Right lobe of liver (tissue), 4 donors: ENCODE results near the gene HEMK1.

Source experiments
- POLR2A ChIP-seq: fragments of 450-650 bp; IDR thresholded peaks from one replicate; pipeline ENCODE4 v1.6.1; 2017; ENCODE audit warnings: antibody characterized with exemption, mild to moderate bottlenecking
- TF ChIP-seq, protein P1 (sequence below), 4 donors: fragments of 200-600 bp in 3 of 4; fragments of 450-650 bp in 1 of 4; IDR thresholded peaks; one replicate each; pipeline versions ENCODE4 v1.5.1 to v1.8.0; 2016 to 2022; ENCODE audit warnings: antibody characterized with exemption in 4 of 4, mild to moderate bottlenecking in 2 of 4
- donor health status: DM: no; HTN: no; CAD: no.
- donor health status: DM: no; HTN: no; CAD: no.
- donor health status: DM: no; HTN: yes; CAD: no.

DNA sequence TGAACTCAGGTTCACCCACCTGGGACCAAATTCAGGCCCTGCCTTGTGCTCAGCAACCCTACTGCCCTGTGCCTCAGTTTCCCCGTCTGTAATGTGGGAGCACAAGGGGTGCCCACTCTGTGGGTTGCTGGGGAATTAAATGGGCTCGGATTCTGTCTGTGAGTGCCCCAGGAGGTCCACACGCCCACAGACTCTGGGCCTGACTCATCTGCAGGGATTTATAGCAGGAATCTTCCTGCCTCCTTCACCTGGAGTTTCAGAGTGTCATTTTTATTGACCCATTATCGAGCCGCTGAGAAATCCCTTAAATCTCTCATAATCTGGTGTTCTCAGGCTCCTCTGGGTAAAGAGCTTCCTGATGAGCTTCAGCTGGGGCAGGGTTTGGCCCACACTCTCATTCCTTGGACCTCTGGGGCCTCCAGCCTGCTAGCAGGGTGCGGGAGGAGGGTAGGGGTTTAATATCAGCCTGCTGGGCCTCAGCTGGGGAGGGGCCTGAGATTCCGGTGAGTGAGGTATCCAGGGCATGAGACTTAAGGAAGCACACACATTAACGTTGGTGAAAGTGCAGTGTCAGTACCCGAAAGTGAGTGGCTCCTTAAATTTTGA is 18.2 kb upstream of the HEMK1 start:
- TF ChIP-seq, protein P1, sequence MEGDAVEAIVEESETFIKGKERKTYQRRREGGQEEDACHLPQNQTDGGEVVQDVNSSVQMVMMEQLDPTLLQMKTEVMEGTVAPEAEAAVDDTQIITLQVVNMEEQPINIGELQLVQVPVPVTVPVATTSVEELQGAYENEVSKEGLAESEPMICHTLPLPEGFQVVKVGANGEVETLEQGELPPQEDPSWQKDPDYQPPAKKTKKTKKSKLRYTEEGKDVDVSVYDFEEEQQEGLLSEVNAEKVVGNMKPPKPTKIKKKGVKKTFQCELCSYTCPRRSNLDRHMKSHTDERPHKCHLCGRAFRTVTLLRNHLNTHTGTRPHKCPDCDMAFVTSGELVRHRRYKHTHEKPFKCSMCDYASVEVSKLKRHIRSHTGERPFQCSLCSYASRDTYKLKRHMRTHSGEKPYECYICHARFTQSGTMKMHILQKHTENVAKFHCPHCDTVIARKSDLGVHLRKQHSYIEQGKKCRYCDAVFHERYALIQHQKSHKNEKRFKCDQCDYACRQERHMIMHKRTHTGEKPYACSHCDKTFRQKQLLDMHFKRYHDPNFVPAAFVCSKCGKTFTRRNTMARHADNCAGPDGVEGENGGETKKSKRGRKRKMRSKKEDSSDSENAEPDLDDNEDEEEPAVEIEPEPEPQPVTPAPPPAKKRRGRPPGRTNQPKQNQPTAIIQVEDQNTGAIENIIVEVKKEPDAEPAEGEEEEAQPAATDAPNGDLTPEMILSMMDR (IDR thresholded peaks at IDR 0.05) = no peak
- no peak for TF ChIP-seq POLR2A
